ENCODE results near the gene CPA4. TPM values are rescaled to one million over a fixed set of nuclear protein-coding genes. Genes with fewer than 3 reads are reported as not detected.

CPA4 gene
- total RNA-seq, 1 donor from 2014 or later, result not detected

DNA sequence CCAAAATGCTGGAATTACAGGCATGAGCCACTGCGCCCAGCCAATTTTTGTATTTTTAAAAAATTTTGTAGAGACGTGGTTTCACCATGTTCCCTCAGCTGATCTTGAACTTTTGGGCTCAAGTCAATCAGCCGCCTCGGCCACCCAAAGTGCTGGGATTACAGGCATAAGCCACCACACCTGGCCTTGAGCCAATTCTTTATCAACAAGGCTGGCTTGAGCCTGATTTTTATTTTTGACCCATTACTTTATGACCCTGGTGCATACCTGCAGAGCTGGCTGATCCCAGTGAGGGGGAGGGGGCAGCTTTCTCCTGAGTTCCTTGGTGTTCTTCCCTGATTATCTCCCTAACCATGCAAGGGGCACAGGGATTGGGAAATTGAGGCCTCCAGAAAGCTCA is 71.5 kb downstream of the CPA4 start:
- TF ChIP-seq, protein P1, sequence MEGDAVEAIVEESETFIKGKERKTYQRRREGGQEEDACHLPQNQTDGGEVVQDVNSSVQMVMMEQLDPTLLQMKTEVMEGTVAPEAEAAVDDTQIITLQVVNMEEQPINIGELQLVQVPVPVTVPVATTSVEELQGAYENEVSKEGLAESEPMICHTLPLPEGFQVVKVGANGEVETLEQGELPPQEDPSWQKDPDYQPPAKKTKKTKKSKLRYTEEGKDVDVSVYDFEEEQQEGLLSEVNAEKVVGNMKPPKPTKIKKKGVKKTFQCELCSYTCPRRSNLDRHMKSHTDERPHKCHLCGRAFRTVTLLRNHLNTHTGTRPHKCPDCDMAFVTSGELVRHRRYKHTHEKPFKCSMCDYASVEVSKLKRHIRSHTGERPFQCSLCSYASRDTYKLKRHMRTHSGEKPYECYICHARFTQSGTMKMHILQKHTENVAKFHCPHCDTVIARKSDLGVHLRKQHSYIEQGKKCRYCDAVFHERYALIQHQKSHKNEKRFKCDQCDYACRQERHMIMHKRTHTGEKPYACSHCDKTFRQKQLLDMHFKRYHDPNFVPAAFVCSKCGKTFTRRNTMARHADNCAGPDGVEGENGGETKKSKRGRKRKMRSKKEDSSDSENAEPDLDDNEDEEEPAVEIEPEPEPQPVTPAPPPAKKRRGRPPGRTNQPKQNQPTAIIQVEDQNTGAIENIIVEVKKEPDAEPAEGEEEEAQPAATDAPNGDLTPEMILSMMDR (IDR thresholded peaks at IDR 0.05; ENCODE audit: unreplicated experiment), result no peak
- Mint-ChIP-seq H3K4me3 (ENCODE audit: unreplicated experiment) (no peak overlapping the region), H3K27me3 (ENCODE audit: unreplicated experiment) (peaks cover under 1% of the 10 kb centered on the region), H3K9me3 (ENCODE audit: unreplicated experiment) (peaks cover 7% of the 10 kb centered on the region), H3K4me1 (ENCODE audit: unreplicated experiment) (peaks cover 7% of the 10 kb centered on the region), H3K27ac (ENCODE audit: unreplicated experiment) (no peak overlapping the region), H3K36me3 (ENCODE audit: low read depth, unreplicated experiment) (peaks cover 8% of the 10 kb centered on the region)
- no peak for DNase-seq (ENCODE audit: low spot score)

DNA sequence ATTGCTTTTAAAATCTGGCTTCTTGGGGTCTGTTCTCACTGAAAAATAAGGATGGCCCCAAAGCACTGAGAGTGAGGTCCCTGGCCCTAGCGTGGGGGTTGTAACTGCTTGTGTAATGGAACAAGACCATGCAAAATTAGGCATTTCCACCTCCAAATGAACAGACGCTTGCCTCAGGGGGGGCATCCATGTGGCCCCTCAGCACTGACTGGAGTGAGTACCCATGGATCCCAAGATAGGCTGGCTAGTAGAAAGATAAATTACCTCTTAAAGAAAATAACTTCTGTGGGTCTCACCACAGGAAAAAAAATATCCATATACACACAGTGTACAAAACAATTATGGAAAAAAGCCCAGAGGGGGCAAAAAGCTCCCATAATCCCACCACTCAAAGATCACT is 72.1 kb downstream of the CPA4 start:
- peaks cover 10% of the 10 kb centered on the region for H3K4me1 Mint-ChIP-seq (ENCODE audit: unreplicated experiment)
- peaks cover 5% of the 10 kb centered on the region for H3K36me3 Mint-ChIP-seq (ENCODE audit: low read depth, unreplicated experiment)
- H3K27ac Mint-ChIP-seq (ENCODE audit: unreplicated experiment), result no peak overlapping the region
- TF ChIP-seq, protein P1 (IDR thresholded peaks at IDR 0.05; ENCODE audit: unreplicated experiment), result no peak
- H3K9me3 Mint-ChIP-seq (ENCODE audit: unreplicated experiment), result peaks cover 6% of the 10 kb centered on the region
- no peak overlapping the region for H3K4me3 Mint-ChIP-seq (ENCODE audit: unreplicated experiment)
- no peak for DNase-seq (ENCODE audit: low spot score)
- H3K27me3 Mint-ChIP-seq (ENCODE audit: unreplicated experiment), result peaks cover 3% of the 10 kb centered on the region

DNA sequence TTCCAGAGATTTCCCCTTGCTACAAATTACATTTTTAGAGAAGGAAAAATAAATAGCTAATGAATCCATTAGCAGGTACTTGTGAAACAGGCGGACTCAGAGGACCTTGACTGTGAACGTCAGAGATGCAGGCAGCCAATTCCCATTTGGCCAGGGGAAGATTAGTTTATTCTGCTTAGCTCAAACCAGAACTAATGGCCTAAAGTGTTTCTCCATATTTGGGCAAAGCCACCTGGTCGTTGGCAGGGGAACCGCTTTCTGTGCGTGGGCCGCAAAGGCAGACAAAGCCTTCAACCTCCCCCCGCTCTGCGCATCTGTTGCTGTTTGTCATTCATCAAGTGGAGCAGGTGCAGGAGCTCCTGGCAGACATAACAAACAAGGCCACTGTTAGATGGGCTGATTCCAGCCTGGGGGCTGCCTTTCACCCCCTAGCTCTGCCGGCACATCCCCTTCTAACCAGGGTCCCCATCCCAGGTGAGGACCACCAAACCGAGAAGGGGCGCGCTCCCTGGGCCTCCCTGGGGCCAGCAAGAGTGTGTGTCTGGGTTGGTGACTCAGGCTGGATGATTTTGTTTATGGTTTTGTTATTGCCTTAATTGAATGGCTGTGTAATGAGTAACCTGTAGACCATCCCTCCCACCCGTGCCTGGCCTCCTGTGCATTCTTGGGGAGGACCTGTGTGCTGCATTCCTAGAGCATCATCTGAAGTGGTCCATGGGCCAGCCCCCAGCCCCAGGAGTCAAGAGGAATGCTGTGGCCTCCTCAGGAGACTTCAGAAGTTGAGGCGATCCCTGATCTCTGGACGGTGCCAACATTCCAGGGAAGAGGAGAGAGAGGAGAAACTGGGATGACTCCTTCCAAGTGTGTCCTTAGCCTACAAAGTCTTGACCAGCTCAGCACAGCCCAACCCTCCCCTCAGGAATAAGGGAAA is 72.8 kb downstream of the CPA4 start:
- Mint-ChIP-seq H3K4me1 (ENCODE audit: unreplicated experiment) (peaks cover 10% of the 10 kb centered on the region), H3K27ac (ENCODE audit: unreplicated experiment) (no peak overlapping the region)

DNA sequence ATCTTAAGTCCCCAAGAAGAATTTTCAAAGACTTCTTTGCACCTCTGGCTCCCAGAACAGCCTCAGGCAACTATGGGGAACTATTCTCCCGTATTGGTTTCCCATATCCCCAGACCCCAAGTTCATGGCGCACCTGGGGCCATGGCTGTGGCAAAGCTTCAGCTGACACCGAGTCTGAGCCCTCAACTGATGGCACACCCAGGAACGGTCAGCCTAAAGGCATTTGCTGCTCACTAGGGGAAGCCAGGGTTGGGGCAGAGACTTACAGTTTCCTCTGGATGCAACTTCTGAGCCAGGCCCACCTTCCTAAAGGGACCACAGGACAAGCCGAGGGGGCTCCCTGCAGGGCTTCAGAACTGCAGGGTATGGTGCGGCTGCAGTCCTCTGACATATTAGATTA is 73.6 kb downstream of the CPA4 start:
- no peaks in the 10 kb centered on the region for H3K36me3 Mint-ChIP-seq (ENCODE audit: low read depth, unreplicated experiment)
- no peak overlapping the region for H3K27ac Mint-ChIP-seq (ENCODE audit: unreplicated experiment)
- peaks cover 3% of the 10 kb centered on the region for H3K27me3 Mint-ChIP-seq (ENCODE audit: unreplicated experiment)
- no peak overlapping the region for H3K4me3 Mint-ChIP-seq (ENCODE audit: unreplicated experiment)
- H3K9me3 Mint-ChIP-seq (ENCODE audit: unreplicated experiment), result no peaks in the 10 kb centered on the region
- peaks cover 10% of the 10 kb centered on the region for H3K4me1 Mint-ChIP-seq (ENCODE audit: unreplicated experiment)
- TF ChIP-seq, protein P1 (IDR thresholded peaks at IDR 0.05; ENCODE audit: unreplicated experiment), result no peak
- no peak for DNase-seq (ENCODE audit: low spot score)

More for the DNA sequence above, 72.8 kb downstream of the CPA4 start:
- peaks cover 5% of the 10 kb centered on the region for H3K36me3 Mint-ChIP-seq (ENCODE audit: low read depth, unreplicated experiment)
- H3K4me3 Mint-ChIP-seq (ENCODE audit: unreplicated experiment), result no peak overlapping the region
- H3K27me3 Mint-ChIP-seq (ENCODE audit: unreplicated experiment), result peaks cover 3% of the 10 kb centered on the region
- DNase-seq (ENCODE audit: low spot score), result no peak
- TF ChIP-seq, protein P1 (IDR thresholded peaks at IDR 0.05; ENCODE audit: unreplicated experiment), result no peak
- no peaks in the 10 kb centered on the region for H3K9me3 Mint-ChIP-seq (ENCODE audit: unreplicated experiment)
